Neural cell (in vitro differentiated cells): Measurements from ENCODE around the gene TFG. TPM values are rescaled to one million over a fixed set of nuclear protein-coding genes. Genes with fewer than 3 reads are reported as not detected.

ENCODE experiments used
- H2AFZ ChIP-seq: fragments of 200-600, 300-800 bp; sonication (generic), shearing (Covaris generic); 2 replicates; pipeline ENCODE4 v1.6.0; 2014; ENCODE audit warnings: low read depth, mild to moderate bottlenecking, antibody characterized with exemption, low read length, moderate library complexity
- H3F3A ChIP-seq: fragments of 200-600 bp; shearing (Covaris generic); 2 replicates; pipeline ENCODE4 v1.6.1; 2016; ENCODE audit warnings: mild to moderate bottlenecking, moderate library complexity, mixed read lengths, antibody characterized with exemption, low read length; ENCODE audit not compliant: insufficient read depth, poor library complexity, severe bottlenecking
- H3K27ac ChIP-seq: fragments of 200-600, 300-800 bp; sonication (generic), shearing (Covaris generic); 2 replicates; pipeline ENCODE4 v1.5.1; 2014; ENCODE audit warnings: mild to moderate bottlenecking, low read length, moderate library complexity
- H3K27me3 ChIP-seq: fragments of 300-800, 200-600 bp; sonication (generic), shearing (Covaris generic); 2 replicates; pipeline ENCODE4 v1.6.0; 2014; ENCODE audit warnings: mild to moderate bottlenecking, low read depth, low read length, moderate library complexity; ENCODE audit not compliant: insufficient read depth
- H3K36me3 ChIP-seq: fragments of 300-800, 200-600 bp; sonication (generic), shearing (Covaris generic); 2 replicates; pipeline ENCODE4 v1.5.1; 2014; ENCODE audit warnings: mild to moderate bottlenecking, antibody characterized with exemption, low read length, moderate library complexity; ENCODE audit not compliant: insufficient read depth
- H3K4me2 ChIP-seq: fragments of 300-800, 200-600 bp; sonication (generic), shearing (Covaris generic); 2 replicates; pipeline ENCODE4 v1.6.0; 2014; ENCODE audit warnings: mild to moderate bottlenecking, low read length
- H3K4me3 ChIP-seq: fragments of 300-800, 200-600 bp; sonication (generic), shearing (Covaris generic); 2 replicates; pipeline ENCODE4 v1.5.1; 2014; ENCODE audit warnings: mild to moderate bottlenecking, low read length, moderate library complexity
- H3K79me2 ChIP-seq: fragments of 200-600 bp; shearing (Covaris generic); replicated peaks from 2 replicates; pipeline ENCODE4 v1.6.0; 2014; ENCODE audit warnings: mild to moderate bottlenecking, low read length, moderate library complexity; ENCODE audit not compliant: insufficient read depth
- H3K9ac ChIP-seq: fragments of 300-800, 200-600 bp; sonication (generic), shearing (Covaris generic); 2 replicates; pipeline ENCODE4 v1.6.1; 2016; ENCODE audit warnings: mild to moderate bottlenecking, low read length, mixed read lengths
- H3K9me2 ChIP-seq: fragments of 200-600 bp; shearing (Covaris generic); 2 replicates; pipeline ENCODE4 v1.6.1; 2016; ENCODE audit warnings: mild to moderate bottlenecking, low read length, mixed read lengths; ENCODE audit not compliant: insufficient read depth
- H3K9me3 ChIP-seq: fragments of 200-600, 300-800 bp; sonication (generic), shearing (Covaris generic); 2 replicates; pipeline ENCODE4 v1.6.1; 2016; ENCODE audit warnings: mild to moderate bottlenecking, mixed run types, low read length, moderate library complexity, mixed read lengths
- H4K20me1 ChIP-seq: fragments of 200-600 bp; shearing (Covaris generic); 2 replicates; pipeline ENCODE4 v1.6.1; 2016; ENCODE audit warnings: mild to moderate bottlenecking, mixed run types; ENCODE audit not compliant: insufficient read depth
- EP300 ChIP-seq: fragments of 450-650 bp; conservative IDR thresholded peaks from 2 replicates; pipeline ENCODE4 v1.6.1; 2014; ENCODE audit warnings: antibody characterized with exemption, mild to moderate bottlenecking, moderate library complexity; ENCODE audit not compliant: poor library complexity, severe bottlenecking
- EZH2 ChIP-seq: fragments of 200-600, 300-800 bp; shearing (Covaris generic), sonication (generic); IDR thresholded peaks from 2 replicates; pipeline ENCODE4 v1.6.1; 2014; ENCODE audit warnings: antibody characterized with exemption, low read length, borderline replicate concordance, mild to moderate bottlenecking; ENCODE audit not compliant: insufficient read depth, poor library complexity, severe bottlenecking
- MXI1 ChIP-seq: fragments of 450-650 bp; conservative IDR thresholded peaks from 2 replicates; pipeline ENCODE4 v1.6.1; 2014; ENCODE audit warnings: antibody characterized with exemption, mild to moderate bottlenecking; ENCODE audit not compliant: poor library complexity, severe bottlenecking
- POLR2AphosphoS5 ChIP-seq: IDR thresholded peaks from 2 replicates; pipeline ENCODE4 v1.6.1; 2012
- RAD21 ChIP-seq: fragments of 450-650 bp; conservative IDR thresholded peaks from 2 replicates; pipeline ENCODE4 v1.6.1; 2014; ENCODE audit warnings: antibody characterized with exemption, mild to moderate bottlenecking, moderate library complexity
- SMC3 ChIP-seq: fragments of 450-650 bp; conservative IDR thresholded peaks from 2 replicates; pipeline ENCODE4 v1.6.1; 2014; ENCODE audit warnings: antibody characterized with exemption, mild to moderate bottlenecking, moderate library complexity; ENCODE audit not compliant: poor library complexity
- TAF1 ChIP-seq: IDR thresholded peaks from 2 replicates; pipeline ENCODE4 v1.6.1; 2012; ENCODE audit warnings: low read depth
- polyA plus RNA-seq: library from polyadenylated mRNA; depleted of rRNA; stranded (reverse); fragments of >200 nt; gene quantifications from 2 replicates; pipeline ENCODE4 v1.2.3, GENCODE V29; 2014
- TF ChIP-seq, protein P1 (sequence below): IDR thresholded peaks from 2 replicates; pipeline ENCODE4 v1.6.1; 2012; ENCODE audit warnings: borderline replicate concordance
- TF ChIP-seq, protein P2 (sequence below): fragments of 450-650 bp; IDR thresholded peaks from 2 replicates; pipeline ENCODE4 v1.5.1; 2014; ENCODE audit warnings: antibody characterized with exemption, mild to moderate bottlenecking, moderate library complexity; ENCODE audit not compliant: poor library complexity, severe bottlenecking

TFG gene
- polyA plus RNA-seq, 1 donor from 2014 or later: 64.6 TPM

DNA sequence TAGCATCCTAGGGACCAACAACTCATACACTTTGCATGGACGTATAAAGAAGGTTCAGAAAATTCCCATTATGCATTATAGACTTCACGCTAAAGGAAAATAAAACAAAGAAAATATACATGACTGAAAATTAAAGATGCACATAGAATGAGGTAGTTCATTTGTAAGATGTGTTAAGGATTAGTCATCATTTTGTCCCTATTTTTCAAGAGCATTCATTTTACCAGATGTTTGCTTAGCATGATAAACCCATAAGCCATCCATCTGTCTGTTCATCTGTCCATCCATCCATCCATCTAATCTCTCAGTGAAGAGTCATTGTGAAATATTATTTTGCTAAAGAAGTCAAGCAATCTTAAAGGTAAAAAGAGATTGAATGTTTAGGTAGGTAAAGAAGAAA is 80.3 kb downstream of the TFG start:
- Histone ChIP-seq H3K4me2 (no peak overlapping the region), H3K9me3 (no peaks in the 10 kb centered on the region), H3F3A (no peaks in the 10 kb centered on the region), H3K27me3 (no peaks in the 10 kb centered on the region), H2AFZ (no peak overlapping the region), H3K79me2 (no peaks in the 10 kb centered on the region), H4K20me1 (no peaks in the 10 kb centered on the region), H3K9ac (no peak overlapping the region), H3K4me3 (no peak overlapping the region), H3K9me2 (no peaks in the 10 kb centered on the region), H3K36me3 (no peaks in the 10 kb centered on the region), H3K27ac (no peak overlapping the region)
- TF ChIP-seq MXI1: no peak
- no peak for TF ChIP-seq SMC3

DNA sequence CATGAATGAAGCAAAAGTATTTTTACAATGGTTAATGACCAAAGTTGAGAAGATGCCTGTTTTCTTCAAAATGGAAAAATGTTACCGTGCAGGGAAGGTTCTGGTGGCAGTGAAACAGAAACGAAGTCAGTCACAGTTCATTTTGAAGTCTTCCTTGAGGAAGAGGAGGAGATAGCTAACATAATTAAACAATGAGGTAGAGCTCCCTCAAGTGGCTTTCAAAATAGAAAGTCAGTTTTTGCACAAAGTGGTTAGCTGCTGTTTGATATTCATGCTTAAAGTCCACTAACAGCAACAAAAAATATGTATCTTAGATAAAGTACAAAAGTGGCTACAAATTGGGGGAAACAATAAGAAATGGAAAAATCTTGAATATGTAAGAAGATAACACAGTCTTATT is 87.3 kb downstream of the TFG start:
- no peak overlapping the region for H3K4me2 ChIP-seq
- H3F3A ChIP-seq: no peaks in the 10 kb centered on the region
- TF ChIP-seq POLR2AphosphoS5: no peak
- H3K36me3 ChIP-seq: no peaks in the 10 kb centered on the region
- no peaks in the 10 kb centered on the region for H3K9me3 ChIP-seq
- H3K27ac ChIP-seq: no peak overlapping the region
- H2AFZ ChIP-seq: no peak overlapping the region
- no peaks in the 10 kb centered on the region for H4K20me1 ChIP-seq
- no peaks in the 10 kb centered on the region for H3K27me3 ChIP-seq
- no peaks in the 10 kb centered on the region for H3K9me2 ChIP-seq
- no peak overlapping the region for H3K9ac ChIP-seq
- H3K79me2 ChIP-seq: no peaks in the 10 kb centered on the region
- no peak overlapping the region for H3K4me3 ChIP-seq

DNA sequence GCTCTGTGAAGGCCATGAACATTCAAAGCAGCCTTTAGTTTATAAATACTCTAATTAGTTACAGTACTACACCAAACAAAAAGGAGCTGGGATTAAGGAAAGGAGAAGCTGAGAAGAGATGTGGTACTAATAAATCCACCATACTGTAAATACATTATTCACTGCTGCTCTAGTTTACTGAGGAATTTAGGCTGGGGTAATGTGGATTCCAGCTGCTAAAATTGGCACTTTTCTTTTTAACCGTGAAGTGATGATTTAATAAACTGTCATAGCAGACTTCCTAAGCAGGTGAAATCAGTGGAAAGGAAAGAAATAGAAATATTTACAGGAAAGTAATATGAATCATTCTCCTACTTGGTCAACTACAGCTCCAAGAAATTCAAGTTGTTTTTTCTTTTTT is 88.7 kb downstream of the TFG start:
- Histone ChIP-seq H4K20me1 (no peaks in the 10 kb centered on the region), H3K9me3 (no peaks in the 10 kb centered on the region), H3K36me3 (no peaks in the 10 kb centered on the region), H3K79me2 (no peaks in the 10 kb centered on the region), H3K9ac (no peak overlapping the region), H3K27me3 (no peaks in the 10 kb centered on the region), H3K4me2 (no peak overlapping the region), H3K9me2 (no peaks in the 10 kb centered on the region), H3K4me3 (no peak overlapping the region), H3F3A (no peaks in the 10 kb centered on the region), H2AFZ (no peak overlapping the region), H3K27ac (no peak overlapping the region)
- TF ChIP-seq MXI1 (no peak), POLR2AphosphoS5 (no peak), EP300 (no peak), SMC3 (no peak), RAD21 (no peak), EZH2 (no peak), TAF1 (no peak)
- TF ChIP-seq, protein P1, sequence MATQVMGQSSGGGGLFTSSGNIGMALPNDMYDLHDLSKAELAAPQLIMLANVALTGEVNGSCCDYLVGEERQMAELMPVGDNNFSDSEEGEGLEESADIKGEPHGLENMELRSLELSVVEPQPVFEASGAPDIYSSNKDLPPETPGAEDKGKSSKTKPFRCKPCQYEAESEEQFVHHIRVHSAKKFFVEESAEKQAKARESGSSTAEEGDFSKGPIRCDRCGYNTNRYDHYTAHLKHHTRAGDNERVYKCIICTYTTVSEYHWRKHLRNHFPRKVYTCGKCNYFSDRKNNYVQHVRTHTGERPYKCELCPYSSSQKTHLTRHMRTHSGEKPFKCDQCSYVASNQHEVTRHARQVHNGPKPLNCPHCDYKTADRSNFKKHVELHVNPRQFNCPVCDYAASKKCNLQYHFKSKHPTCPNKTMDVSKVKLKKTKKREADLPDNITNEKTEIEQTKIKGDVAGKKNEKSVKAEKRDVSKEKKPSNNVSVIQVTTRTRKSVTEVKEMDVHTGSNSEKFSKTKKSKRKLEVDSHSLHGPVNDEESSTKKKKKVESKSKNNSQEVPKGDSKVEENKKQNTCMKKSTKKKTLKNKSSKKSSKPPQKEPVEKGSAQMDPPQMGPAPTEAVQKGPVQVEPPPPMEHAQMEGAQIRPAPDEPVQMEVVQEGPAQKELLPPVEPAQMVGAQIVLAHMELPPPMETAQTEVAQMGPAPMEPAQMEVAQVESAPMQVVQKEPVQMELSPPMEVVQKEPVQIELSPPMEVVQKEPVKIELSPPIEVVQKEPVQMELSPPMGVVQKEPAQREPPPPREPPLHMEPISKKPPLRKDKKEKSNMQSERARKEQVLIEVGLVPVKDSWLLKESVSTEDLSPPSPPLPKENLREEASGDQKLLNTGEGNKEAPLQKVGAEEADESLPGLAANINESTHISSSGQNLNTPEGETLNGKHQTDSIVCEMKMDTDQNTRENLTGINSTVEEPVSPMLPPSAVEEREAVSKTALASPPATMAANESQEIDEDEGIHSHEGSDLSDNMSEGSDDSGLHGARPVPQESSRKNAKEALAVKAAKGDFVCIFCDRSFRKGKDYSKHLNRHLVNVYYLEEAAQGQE: no peak
- TF ChIP-seq, protein P2, sequence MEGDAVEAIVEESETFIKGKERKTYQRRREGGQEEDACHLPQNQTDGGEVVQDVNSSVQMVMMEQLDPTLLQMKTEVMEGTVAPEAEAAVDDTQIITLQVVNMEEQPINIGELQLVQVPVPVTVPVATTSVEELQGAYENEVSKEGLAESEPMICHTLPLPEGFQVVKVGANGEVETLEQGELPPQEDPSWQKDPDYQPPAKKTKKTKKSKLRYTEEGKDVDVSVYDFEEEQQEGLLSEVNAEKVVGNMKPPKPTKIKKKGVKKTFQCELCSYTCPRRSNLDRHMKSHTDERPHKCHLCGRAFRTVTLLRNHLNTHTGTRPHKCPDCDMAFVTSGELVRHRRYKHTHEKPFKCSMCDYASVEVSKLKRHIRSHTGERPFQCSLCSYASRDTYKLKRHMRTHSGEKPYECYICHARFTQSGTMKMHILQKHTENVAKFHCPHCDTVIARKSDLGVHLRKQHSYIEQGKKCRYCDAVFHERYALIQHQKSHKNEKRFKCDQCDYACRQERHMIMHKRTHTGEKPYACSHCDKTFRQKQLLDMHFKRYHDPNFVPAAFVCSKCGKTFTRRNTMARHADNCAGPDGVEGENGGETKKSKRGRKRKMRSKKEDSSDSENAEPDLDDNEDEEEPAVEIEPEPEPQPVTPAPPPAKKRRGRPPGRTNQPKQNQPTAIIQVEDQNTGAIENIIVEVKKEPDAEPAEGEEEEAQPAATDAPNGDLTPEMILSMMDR: no peak

Other genes with a start within 250 kb of the TFG start
- gene TMEM45A, start 216.9 kb upstream of the TFG start, polyA plus RNA-seq: 2.4 and 4.1 TPM in 2 replicates
- gene ADGRG7, start 99.9 kb upstream of the TFG start, polyA plus RNA-seq: not detected in 2 replicates